Stimulated activated effector memory CD8-positive, alpha-beta T cell treated with anti-CD3 and anti-CD28 coated beads, Interleukin-12 subunit alpha, Interleukin-12 subunit beta, amount 100 ng/mL, for 72 hours (primary cell): Measurements from ENCODE around the gene ATXN1.
A peak's percentile ranks its signal among the peaks of the same experiment; 100 is the strongest.

Source experiments
- ATAC-seq: fragments of 150-1000 bp; cut with Tn5 transposase; 2 replicates; pipeline ENCODE4 v1.10.0; 2021
- DNase-seq, 2 donors: peaks; one replicate each; pipeline ENCODE4 v3.0.0; 2021 to 2022; ENCODE audit warnings: low spot score in 2 of 2
- H3K27ac Mint-ChIP-seq: one replicate; pipeline ENCODE4 v1.8.0; 2022; ENCODE audit warnings: mild to moderate bottlenecking, mixed read lengths
- H3K36me3 Mint-ChIP-seq: one replicate; pipeline ENCODE4 v1.8.0; 2022; ENCODE audit warnings: mild to moderate bottlenecking, mixed read lengths
- H3K4me1 Mint-ChIP-seq: one replicate; pipeline ENCODE4 v1.8.0; 2022; ENCODE audit warnings: mixed read lengths
- H3K4me3 Mint-ChIP-seq: one replicate; pipeline ENCODE4 v1.8.0; 2022; ENCODE audit warnings: mild to moderate bottlenecking, mixed read lengths
- H3K9me3 Mint-ChIP-seq: one replicate; pipeline ENCODE4 v1.8.0; 2022; ENCODE audit warnings: mixed read lengths

ATXN1 gene

GRCh38 chr6:16367571-16367970, 393.7 kb downstream of the ATXN1 start:
- Mint-ChIP-seq H3K9me3 (no peaks in the 10 kb centered on the region), H3K27ac (no peak overlapping the region), H3K4me3 (no peak overlapping the region), H3K36me3 (no peaks in the 10 kb centered on the region), H3K4me1 (peaks cover 8% of the 10 kb centered on the region)
- DNase-seq (no peak), ATAC-seq (no peak)

- no peak overlapping the region for H3K27ac Mint-ChIP-seq
- DNase-seq: no peak
Observed at GRCh38 chr6:16363749-16364148, 397.5 kb downstream of the ATXN1 start.

GRCh38 chr6:16362819-16363589, 398.3 kb downstream of the ATXN1 start:
- peaks cover 8% of the 10 kb centered on the region for H3K36me3 Mint-ChIP-seq
- H3K4me1 Mint-ChIP-seq: peaks cover 1% of the 10 kb centered on the region
- no peak overlapping the region for H3K27ac Mint-ChIP-seq

More at GRCh38 chr6:16363749-16364148, 397.5 kb downstream of the ATXN1 start:
- ATAC-seq: no peak
- H3K4me1 Mint-ChIP-seq: no peaks in the 10 kb centered on the region
- H3K36me3 Mint-ChIP-seq: peaks cover 7% of the 10 kb centered on the region
- no peak overlapping the region for H3K4me3 Mint-ChIP-seq
- no peaks in the 10 kb centered on the region for H3K9me3 Mint-ChIP-seq

GRCh38 chr6:16362296-16362695, 399.0 kb downstream of the ATXN1 start:
- Mint-ChIP-seq H3K27ac (no peak overlapping the region), H3K4me1 (peaks cover 8% of the 10 kb centered on the region), H3K4me3 (no peak overlapping the region), H3K9me3 (no peaks in the 10 kb centered on the region), H3K36me3 (peaks cover 14% of the 10 kb centered on the region)
- ATAC-seq (no peak), DNase-seq (no peak)

More at GRCh38 chr6:16362819-16363589, 398.3 kb downstream of the ATXN1 start:
- DNase-seq (no peak), ATAC-seq (no peak)
- no peak overlapping the region for H3K4me3 Mint-ChIP-seq
- H3K9me3 Mint-ChIP-seq: no peaks in the 10 kb centered on the region

- peaks cover 14% of the 10 kb centered on the region for H3K36me3 Mint-ChIP-seq
- H3K27ac Mint-ChIP-seq: no peak overlapping the region
- DNase-seq (no peak), ATAC-seq (no peak)
- H3K4me3 Mint-ChIP-seq: no peak overlapping the region
- H3K9me3 Mint-ChIP-seq: no peaks in the 10 kb centered on the region
- peaks cover 8% of the 10 kb centered on the region for H3K4me1 Mint-ChIP-seq
Observed at GRCh38 chr6:16361861-16362260, 399.4 kb downstream of the ATXN1 start.

GRCh38 chr6:16361121-16361520, 400.1 kb downstream of the ATXN1 start:
- H3K27ac Mint-ChIP-seq: no peak overlapping the region
- no peak overlapping the region for H3K4me3 Mint-ChIP-seq
- ATAC-seq (no peak), DNase-seq (no peak)
- H3K4me1 Mint-ChIP-seq: peaks cover 9% of the 10 kb centered on the region
- peaks cover 14% of the 10 kb centered on the region for H3K36me3 Mint-ChIP-seq
- H3K9me3 Mint-ChIP-seq: no peaks in the 10 kb centered on the region

GRCh38 chr6:16360365-16360764, 400.9 kb downstream of the ATXN1 start:
- Mint-ChIP-seq H3K27ac (no peak overlapping the region), H3K36me3 (peaks cover 14% of the 10 kb centered on the region), H3K4me3 (no peak overlapping the region), H3K9me3 (no peaks in the 10 kb centered on the region), H3K4me1 (peaks cover 15% of the 10 kb centered on the region)
- DNase-seq (no peak), ATAC-seq (no peak)

- H3K27ac Mint-ChIP-seq: no peak overlapping the region
- no peaks in the 10 kb centered on the region for H3K9me3 Mint-ChIP-seq
- peaks cover 15% of the 10 kb centered on the region for H3K4me1 Mint-ChIP-seq
- peaks cover 14% of the 10 kb centered on the region for H3K36me3 Mint-ChIP-seq
- ATAC-seq: no peak
- no peak overlapping the region for H3K4me3 Mint-ChIP-seq
- no peak for DNase-seq
Observed at GRCh38 chr6:16359563-16359962, 401.7 kb downstream of the ATXN1 start.

GRCh38 chr6:16358531-16359138, 402.6 kb downstream of the ATXN1 start:
- Mint-ChIP-seq H3K27ac (no peak overlapping the region), H3K4me3 (no peak overlapping the region), H3K36me3 (peaks cover 14% of the 10 kb centered on the region), H3K9me3 (no peaks in the 10 kb centered on the region), H3K4me1 (peaks cover 15% of the 10 kb centered on the region)
- no peak for DNase-seq
- ATAC-seq: no peak

GRCh38 chr6:16355699-16356446, 405.4 kb downstream of the ATXN1 start:
- no peaks in the 10 kb centered on the region for H3K9me3 Mint-ChIP-seq
- H3K27ac Mint-ChIP-seq: peak overlapping the region; percentile 58
- ATAC-seq (no peak), DNase-seq (no peak)
- peaks cover 15% of the 10 kb centered on the region for H3K4me1 Mint-ChIP-seq
- H3K4me3 Mint-ChIP-seq: no peak overlapping the region
- peaks cover 14% of the 10 kb centered on the region for H3K36me3 Mint-ChIP-seq

- peaks cover 14% of the 10 kb centered on the region for H3K36me3 Mint-ChIP-seq
- peak overlapping the region; percentile 58 for H3K27ac Mint-ChIP-seq
- no peak for DNase-seq
- H3K4me1 Mint-ChIP-seq: peaks cover 15% of the 10 kb centered on the region
- no peak overlapping the region for H3K4me3 Mint-ChIP-seq
- no peak for ATAC-seq
- no peaks in the 10 kb centered on the region for H3K9me3 Mint-ChIP-seq
Observed at GRCh38 chr6:16355238-16355637, 406.0 kb downstream of the ATXN1 start.

- H3K9me3 Mint-ChIP-seq: no peaks in the 10 kb centered on the region
- H3K4me3 Mint-ChIP-seq: no peak overlapping the region
- peaks cover 15% of the 10 kb centered on the region for H3K4me1 Mint-ChIP-seq
- H3K27ac Mint-ChIP-seq: no peak overlapping the region
- DNase-seq: no peak
- ATAC-seq: no peak
- peaks cover 14% of the 10 kb centered on the region for H3K36me3 Mint-ChIP-seq
Observed at GRCh38 chr6:16354692-16355091, 406.6 kb downstream of the ATXN1 start.

- Mint-ChIP-seq H3K4me1 (peaks cover 13% of the 10 kb centered on the region), H3K9me3 (no peaks in the 10 kb centered on the region), H3K27ac (peak overlapping the region; percentile 60), H3K36me3 (peaks cover 15% of the 10 kb centered on the region), H3K4me3 (no peak overlapping the region)
- no peak for DNase-seq
- ATAC-seq: no peak
Observed at GRCh38 chr6:16352821-16353438, 408.3 kb downstream of the ATXN1 start.

- ATAC-seq (no peak), DNase-seq (no peak)
- Mint-ChIP-seq H3K36me3 (peaks cover 10% of the 10 kb centered on the region), H3K9me3 (no peaks in the 10 kb centered on the region), H3K27ac (no peak overlapping the region), H3K4me1 (peaks cover 6% of the 10 kb centered on the region), H3K4me3 (no peak overlapping the region)
Observed at GRCh38 chr6:16352258-16352635, 409.0 kb downstream of the ATXN1 start.

- Mint-ChIP-seq H3K4me1 (no peaks in the 10 kb centered on the region), H3K27ac (no peak overlapping the region), H3K4me3 (no peak overlapping the region), H3K36me3 (peaks cover 10% of the 10 kb centered on the region), H3K9me3 (no peaks in the 10 kb centered on the region)
- ATAC-seq (no peak), DNase-seq (no peak)
Observed at GRCh38 chr6:16349544-16349943, 411.7 kb downstream of the ATXN1 start.
